ENCODE measurements around the gene VSTM4. TPM values are rescaled to one million over a fixed set of nuclear protein-coding genes. Genes with fewer than 3 reads are reported as not detected.

VSTM4 gene
- total and polyA plus RNA-seq, 4 donors, result 1.0 to 3.1 (median 2.0) TPM

DNA sequence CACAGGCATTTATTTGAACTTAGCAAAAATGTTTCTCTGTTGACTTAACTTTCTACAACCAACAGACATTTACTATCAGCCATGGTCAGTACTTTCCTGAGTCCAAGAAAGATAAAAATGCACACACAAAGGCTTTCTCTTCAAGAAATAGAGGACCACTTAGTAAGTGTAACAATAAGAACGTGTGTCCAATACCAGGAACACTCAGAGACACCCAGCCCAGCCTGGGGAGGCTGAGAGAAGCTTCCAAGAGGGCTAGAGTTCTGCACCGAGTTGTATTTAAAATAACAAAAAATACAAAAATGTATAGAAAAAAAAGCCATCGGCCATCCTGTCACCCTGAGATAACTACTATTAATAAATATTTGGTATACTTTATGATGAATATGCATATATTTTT lies 35.8 kb downstream of the VSTM4 start:
- H3K9ac ChIP-seq (ENCODE audit: low read depth in 1 of 2, low read length in 2 of 2), result no peak overlapping the region
- no peaks in the 10 kb centered on the region for H3K36me3 ChIP-seq (ENCODE audit: control insufficient read depth in 4 of 4, insufficient read depth in 3 of 4, low read depth in 1 of 4, low read length in 3 of 4)
- no peaks in the 10 kb centered on the region for H3K27me3 ChIP-seq (ENCODE audit: control insufficient read depth in 4 of 4, insufficient read depth in 4 of 4, low read length in 3 of 4)
- TF ChIP-seq, protein P1, sequence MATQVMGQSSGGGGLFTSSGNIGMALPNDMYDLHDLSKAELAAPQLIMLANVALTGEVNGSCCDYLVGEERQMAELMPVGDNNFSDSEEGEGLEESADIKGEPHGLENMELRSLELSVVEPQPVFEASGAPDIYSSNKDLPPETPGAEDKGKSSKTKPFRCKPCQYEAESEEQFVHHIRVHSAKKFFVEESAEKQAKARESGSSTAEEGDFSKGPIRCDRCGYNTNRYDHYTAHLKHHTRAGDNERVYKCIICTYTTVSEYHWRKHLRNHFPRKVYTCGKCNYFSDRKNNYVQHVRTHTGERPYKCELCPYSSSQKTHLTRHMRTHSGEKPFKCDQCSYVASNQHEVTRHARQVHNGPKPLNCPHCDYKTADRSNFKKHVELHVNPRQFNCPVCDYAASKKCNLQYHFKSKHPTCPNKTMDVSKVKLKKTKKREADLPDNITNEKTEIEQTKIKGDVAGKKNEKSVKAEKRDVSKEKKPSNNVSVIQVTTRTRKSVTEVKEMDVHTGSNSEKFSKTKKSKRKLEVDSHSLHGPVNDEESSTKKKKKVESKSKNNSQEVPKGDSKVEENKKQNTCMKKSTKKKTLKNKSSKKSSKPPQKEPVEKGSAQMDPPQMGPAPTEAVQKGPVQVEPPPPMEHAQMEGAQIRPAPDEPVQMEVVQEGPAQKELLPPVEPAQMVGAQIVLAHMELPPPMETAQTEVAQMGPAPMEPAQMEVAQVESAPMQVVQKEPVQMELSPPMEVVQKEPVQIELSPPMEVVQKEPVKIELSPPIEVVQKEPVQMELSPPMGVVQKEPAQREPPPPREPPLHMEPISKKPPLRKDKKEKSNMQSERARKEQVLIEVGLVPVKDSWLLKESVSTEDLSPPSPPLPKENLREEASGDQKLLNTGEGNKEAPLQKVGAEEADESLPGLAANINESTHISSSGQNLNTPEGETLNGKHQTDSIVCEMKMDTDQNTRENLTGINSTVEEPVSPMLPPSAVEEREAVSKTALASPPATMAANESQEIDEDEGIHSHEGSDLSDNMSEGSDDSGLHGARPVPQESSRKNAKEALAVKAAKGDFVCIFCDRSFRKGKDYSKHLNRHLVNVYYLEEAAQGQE (IDR thresholded peaks at IDR 0.05), result no peak
- TF ChIP-seq, protein P2, sequence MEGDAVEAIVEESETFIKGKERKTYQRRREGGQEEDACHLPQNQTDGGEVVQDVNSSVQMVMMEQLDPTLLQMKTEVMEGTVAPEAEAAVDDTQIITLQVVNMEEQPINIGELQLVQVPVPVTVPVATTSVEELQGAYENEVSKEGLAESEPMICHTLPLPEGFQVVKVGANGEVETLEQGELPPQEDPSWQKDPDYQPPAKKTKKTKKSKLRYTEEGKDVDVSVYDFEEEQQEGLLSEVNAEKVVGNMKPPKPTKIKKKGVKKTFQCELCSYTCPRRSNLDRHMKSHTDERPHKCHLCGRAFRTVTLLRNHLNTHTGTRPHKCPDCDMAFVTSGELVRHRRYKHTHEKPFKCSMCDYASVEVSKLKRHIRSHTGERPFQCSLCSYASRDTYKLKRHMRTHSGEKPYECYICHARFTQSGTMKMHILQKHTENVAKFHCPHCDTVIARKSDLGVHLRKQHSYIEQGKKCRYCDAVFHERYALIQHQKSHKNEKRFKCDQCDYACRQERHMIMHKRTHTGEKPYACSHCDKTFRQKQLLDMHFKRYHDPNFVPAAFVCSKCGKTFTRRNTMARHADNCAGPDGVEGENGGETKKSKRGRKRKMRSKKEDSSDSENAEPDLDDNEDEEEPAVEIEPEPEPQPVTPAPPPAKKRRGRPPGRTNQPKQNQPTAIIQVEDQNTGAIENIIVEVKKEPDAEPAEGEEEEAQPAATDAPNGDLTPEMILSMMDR (IDR thresholded peaks at IDR 0.05; ENCODE audit: low read depth, low read length, missing input control), result no peak
- TF ChIP-seq FOXA1 (IDR thresholded peaks at IDR 0.05), result no peak
- TF ChIP-seq RXRA (IDR thresholded peaks at IDR 0.05), result no peak
- TF ChIP-seq, protein P3, sequence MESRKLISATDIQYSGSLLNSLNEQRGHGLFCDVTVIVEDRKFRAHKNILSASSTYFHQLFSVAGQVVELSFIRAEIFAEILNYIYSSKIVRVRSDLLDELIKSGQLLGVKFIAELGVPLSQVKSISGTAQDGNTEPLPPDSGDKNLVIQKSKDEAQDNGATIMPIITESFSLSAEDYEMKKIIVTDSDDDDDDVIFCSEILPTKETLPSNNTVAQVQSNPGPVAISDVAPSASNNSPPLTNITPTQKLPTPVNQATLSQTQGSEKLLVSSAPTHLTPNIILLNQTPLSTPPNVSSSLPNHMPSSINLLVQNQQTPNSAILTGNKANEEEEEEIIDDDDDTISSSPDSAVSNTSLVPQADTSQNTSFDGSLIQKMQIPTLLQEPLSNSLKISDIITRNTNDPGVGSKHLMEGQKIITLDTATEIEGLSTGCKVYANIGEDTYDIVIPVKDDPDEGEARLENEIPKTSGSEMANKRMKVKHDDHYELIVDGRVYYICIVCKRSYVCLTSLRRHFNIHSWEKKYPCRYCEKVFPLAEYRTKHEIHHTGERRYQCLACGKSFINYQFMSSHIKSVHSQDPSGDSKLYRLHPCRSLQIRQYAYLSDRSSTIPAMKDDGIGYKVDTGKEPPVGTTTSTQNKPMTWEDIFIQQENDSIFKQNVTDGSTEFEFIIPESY (IDR thresholded peaks at IDR 0.05), result no peak
- no peak for TF ChIP-seq HNF4A (conservative IDR thresholded peaks at IDR 0.05)
- TF ChIP-seq JUND (IDR thresholded peaks at IDR 0.05), result no peak
- no peaks in the 10 kb centered on the region for H3K9me3 ChIP-seq (ENCODE audit: control insufficient read depth in 4 of 4, low read length in 3 of 4)
- DNase-seq (ENCODE audit: low spot score), result no peak
- 62% methylated on average over 3 of the region's 3 CpGs for WGBS
- no peak overlapping the region for H3K27ac ChIP-seq (ENCODE audit: low read depth in 1 of 2, low read length in 2 of 2)
- peaks cover 18 to 63% (median 48%) of the 10 kb centered on the region in 4 donors for H3K4me1 ChIP-seq (ENCODE audit: control insufficient read depth in 4 of 4, insufficient read depth in 4 of 4, low read length in 3 of 4)
- no peak overlapping the region for H3K4me3 ChIP-seq (ENCODE audit: low read depth in 1 of 3, low read length in 3 of 3)

DNA sequence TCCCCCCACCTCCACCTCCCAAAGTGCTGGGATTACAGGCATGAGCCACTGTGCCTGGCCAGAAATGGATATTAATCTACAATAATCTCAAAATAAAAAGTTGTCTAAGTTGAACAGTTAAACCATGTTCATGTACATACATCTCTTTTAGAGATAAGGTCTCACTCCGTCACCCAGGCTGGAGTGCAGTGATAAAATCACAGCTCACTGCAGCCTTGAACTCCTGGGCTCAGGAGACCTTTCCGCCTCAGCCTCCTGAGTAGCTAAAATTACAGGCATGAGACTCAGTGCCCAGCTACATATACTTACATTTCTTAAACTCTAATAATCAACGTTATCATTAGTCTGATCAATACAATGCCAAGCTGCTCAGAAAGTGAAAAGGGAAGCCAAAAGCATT lies 36.2 kb downstream of the VSTM4 start:
- Histone ChIP-seq H3K27ac (ENCODE audit: low read depth in 1 of 2, low read length in 2 of 2) (no peak overlapping the region), H3K4me1 (ENCODE audit: control insufficient read depth in 4 of 4, insufficient read depth in 4 of 4, low read length in 3 of 4) (peaks cover 18 to 63% (median 48%) of the 10 kb centered on the region in 4 donors), H3K36me3 (ENCODE audit: control insufficient read depth in 4 of 4, insufficient read depth in 3 of 4, low read depth in 1 of 4, low read length in 3 of 4) (no peaks in the 10 kb centered on the region), H3K9ac (ENCODE audit: low read depth in 1 of 2, low read length in 2 of 2) (no peak overlapping the region), H3K4me3 (ENCODE audit: low read depth in 1 of 3, low read length in 3 of 3) (no peak overlapping the region), H3K9me3 (ENCODE audit: control insufficient read depth in 4 of 4, low read length in 3 of 4) (no peaks in the 10 kb centered on the region), H3K27me3 (ENCODE audit: control insufficient read depth in 4 of 4, insufficient read depth in 4 of 4, low read length in 3 of 4) (no peaks in the 10 kb centered on the region)
- no peak for DNase-seq (ENCODE audit: low spot score)
- 63% methylated on average over 3 of the region's 3 CpGs for WGBS
- TF ChIP-seq, protein P4, sequence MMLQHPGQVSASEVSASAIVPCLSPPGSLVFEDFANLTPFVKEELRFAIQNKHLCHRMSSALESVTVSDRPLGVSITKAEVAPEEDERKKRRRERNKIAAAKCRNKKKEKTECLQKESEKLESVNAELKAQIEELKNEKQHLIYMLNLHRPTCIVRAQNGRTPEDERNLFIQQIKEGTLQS (IDR thresholded peaks at IDR 0.05), result no peak
- TF ChIP-seq NR2F2 (IDR thresholded peaks at IDR 0.05) (no peak), FOXA1 (IDR thresholded peaks at IDR 0.05) (no peak), GABPA (IDR thresholded peaks at IDR 0.05 in 1 of 2, conservative IDR thresholded peaks at IDR 0.05 in 1 of 2) (no peak), TAF1 (conservative IDR thresholded peaks at IDR 0.05) (no peak), RAD21 (IDR thresholded peaks at IDR 0.05) (no peak), JUND (IDR thresholded peaks at IDR 0.05) (no peak)
- TF ChIP-seq, protein P1 (IDR thresholded peaks at IDR 0.05), result no peak
- TF ChIP-seq, protein P5, sequence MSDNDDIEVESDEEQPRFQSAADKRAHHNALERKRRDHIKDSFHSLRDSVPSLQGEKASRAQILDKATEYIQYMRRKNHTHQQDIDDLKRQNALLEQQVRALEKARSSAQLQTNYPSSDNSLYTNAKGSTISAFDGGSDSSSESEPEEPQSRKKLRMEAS (IDR thresholded peaks at IDR 0.05), result no peak

Data from liver (tissue), 9 donors.